ENCODE measurements around the gene DYNLT5. TPM values are rescaled to one million over a fixed set of nuclear protein-coding genes. Genes with fewer than 3 reads are reported as not detected.

DYNLT5 gene
- polyA plus RNA-seq, 2 of the 4 experiments (the other 2 are of a cell fraction): not detected

- WGBS (ENCODE audit: missing lambda C conversion rate): 73% methylated on average over 6 of the region's 6 CpGs
- ChIA-PET CTCF (no interaction called here), POLR2A (no interaction called here)
- Histone ChIP-seq H3K9me3 (no peaks in the 10 kb centered on the region), H3K27ac (no peak overlapping the region), H3K4me2 (no peak overlapping the region), H3K4me1 (no peaks in the 10 kb centered on the region), H3K4me3 (no peak overlapping the region)
- FAIRE-seq (no peak), ATAC-seq (no peak), DNase-seq (ENCODE audit: low read depth in 1 of 2, low spot score in 1 of 2) (no peak)
- TF ChIP-seq MYC (IDR thresholded peaks at IDR 0.05; ENCODE audit: borderline replicate concordance, low read length) (no peak), KDM5A (IDR thresholded peaks at IDR 0.05) (no peak), CEBPB (IDR thresholded peaks at IDR 0.05) (no peak), GATA3 (IDR thresholded peaks at IDR 0.05; ENCODE audit: borderline replicate concordance) (no peak), HEYL (CRISPR knock-in tag; IDR thresholded peaks at IDR 0.05) (no peak), HOXB5 (CRISPR knock-in tag; IDR thresholded peaks at IDR 0.05) (no peak), BHLHE40 (IDR thresholded peaks at IDR 0.05; ENCODE audit: low read depth, low read length) (no peak), ATOH8 (CRISPR knock-in tag; IDR thresholded peaks at IDR 0.05; ENCODE audit: low read depth) (no peak), E2F6 (IDR thresholded peaks at IDR 0.05; ENCODE audit: borderline replicate concordance, low read depth) (no peak)
These were observed 23.1 kb upstream of the DYNLT5 start for GRCh38 chr1:66729119-66729518.

GRCh38 chr1:66729523-66729922, 22.7 kb upstream of the DYNLT5 start:
- no peak for DNase-seq (ENCODE audit: low read depth in 1 of 2, low spot score in 1 of 2)
- no peak for ATAC-seq
- FAIRE-seq: no peak
- ChIA-PET CTCF (no interaction called here), POLR2A (no interaction called here)
- H3K4me3 ChIP-seq: no peak overlapping the region
- 75% methylated on average over 3 of the region's 3 CpGs for WGBS (ENCODE audit: missing lambda C conversion rate)
- H3K4me2 ChIP-seq: no peak overlapping the region
- H3K9me3 ChIP-seq: no peaks in the 10 kb centered on the region
- H3K27ac ChIP-seq: no peak overlapping the region
- H3K4me1 ChIP-seq: no peaks in the 10 kb centered on the region
- TF ChIP-seq PHF8 (IDR thresholded peaks at IDR 0.05; ENCODE audit: borderline replicate concordance, low read depth) (no peak), RAD21 (conservative IDR thresholded peaks at IDR 0.05 in 1 of 2, IDR thresholded peaks at IDR 0.05 in 1 of 2) (no peak), MAX (IDR thresholded peaks at IDR 0.05) (no peak), ZSCAN20 (CRISPR knock-in tag; IDR thresholded peaks at IDR 0.05) (no peak), SREBF2 (IDR thresholded peaks at IDR 0.05) (no peak)
- TF ChIP-seq, protein P1, sequence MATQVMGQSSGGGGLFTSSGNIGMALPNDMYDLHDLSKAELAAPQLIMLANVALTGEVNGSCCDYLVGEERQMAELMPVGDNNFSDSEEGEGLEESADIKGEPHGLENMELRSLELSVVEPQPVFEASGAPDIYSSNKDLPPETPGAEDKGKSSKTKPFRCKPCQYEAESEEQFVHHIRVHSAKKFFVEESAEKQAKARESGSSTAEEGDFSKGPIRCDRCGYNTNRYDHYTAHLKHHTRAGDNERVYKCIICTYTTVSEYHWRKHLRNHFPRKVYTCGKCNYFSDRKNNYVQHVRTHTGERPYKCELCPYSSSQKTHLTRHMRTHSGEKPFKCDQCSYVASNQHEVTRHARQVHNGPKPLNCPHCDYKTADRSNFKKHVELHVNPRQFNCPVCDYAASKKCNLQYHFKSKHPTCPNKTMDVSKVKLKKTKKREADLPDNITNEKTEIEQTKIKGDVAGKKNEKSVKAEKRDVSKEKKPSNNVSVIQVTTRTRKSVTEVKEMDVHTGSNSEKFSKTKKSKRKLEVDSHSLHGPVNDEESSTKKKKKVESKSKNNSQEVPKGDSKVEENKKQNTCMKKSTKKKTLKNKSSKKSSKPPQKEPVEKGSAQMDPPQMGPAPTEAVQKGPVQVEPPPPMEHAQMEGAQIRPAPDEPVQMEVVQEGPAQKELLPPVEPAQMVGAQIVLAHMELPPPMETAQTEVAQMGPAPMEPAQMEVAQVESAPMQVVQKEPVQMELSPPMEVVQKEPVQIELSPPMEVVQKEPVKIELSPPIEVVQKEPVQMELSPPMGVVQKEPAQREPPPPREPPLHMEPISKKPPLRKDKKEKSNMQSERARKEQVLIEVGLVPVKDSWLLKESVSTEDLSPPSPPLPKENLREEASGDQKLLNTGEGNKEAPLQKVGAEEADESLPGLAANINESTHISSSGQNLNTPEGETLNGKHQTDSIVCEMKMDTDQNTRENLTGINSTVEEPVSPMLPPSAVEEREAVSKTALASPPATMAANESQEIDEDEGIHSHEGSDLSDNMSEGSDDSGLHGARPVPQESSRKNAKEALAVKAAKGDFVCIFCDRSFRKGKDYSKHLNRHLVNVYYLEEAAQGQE (IDR thresholded peaks at IDR 0.05): no peak

DNA sequence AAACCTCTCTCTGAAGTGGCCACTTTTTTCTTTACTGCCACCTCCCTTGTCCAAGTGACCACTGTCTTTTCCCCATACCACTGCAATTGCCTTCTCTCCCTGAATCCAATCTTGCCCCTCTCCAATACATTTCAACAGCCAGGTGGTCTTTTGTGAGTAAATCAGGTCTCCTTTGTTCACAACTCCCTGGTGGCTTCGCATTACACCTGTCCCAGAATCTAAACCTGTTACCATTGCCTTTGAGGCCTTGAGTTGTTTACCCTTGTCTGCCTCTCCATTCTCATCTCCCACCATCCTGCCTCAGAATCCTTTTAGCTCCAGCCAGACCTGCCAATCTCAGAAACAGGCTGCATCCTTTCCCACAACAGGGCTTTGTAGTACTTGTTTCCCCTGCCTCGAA, 21.8 kb upstream of the DYNLT5 start:
- FAIRE-seq: no peak
- WGBS (ENCODE audit: missing lambda C conversion rate): 45% methylated on average over 2 of the region's 2 CpGs
- CTCF ChIA-PET: no interaction called here

More for the DNA sequence above, 21.8 kb upstream of the DYNLT5 start:
- no peaks in the 10 kb centered on the region for H3K4me1 ChIP-seq
- no peak for ATAC-seq
- no peak overlapping the region for H3K4me2 ChIP-seq
- TF ChIP-seq MAX (IDR thresholded peaks at IDR 0.05) (no peak), KDM1A (IDR thresholded peaks at IDR 0.05; ENCODE audit: low read depth) (no peak), USF2 (IDR thresholded peaks at IDR 0.05) (no peak), GATA3 (IDR thresholded peaks at IDR 0.05; ENCODE audit: borderline replicate concordance) (no peak), MAZ (IDR thresholded peaks at IDR 0.05; ENCODE audit: borderline replicate concordance, low read depth, low read length) (no peak), ZSCAN20 (CRISPR knock-in tag; IDR thresholded peaks at IDR 0.05) (no peak), RAD21 (conservative IDR thresholded peaks at IDR 0.05 in 1 of 2, IDR thresholded peaks at IDR 0.05 in 1 of 2) (no peak), EHMT2 (IDR thresholded peaks at IDR 0.05; ENCODE audit: low read depth) (no peak), CHD2 (IDR thresholded peaks at IDR 0.05; ENCODE audit: low read length, partially characterized antibody) (no peak), EHF (CRISPR knock-in tag; IDR thresholded peaks at IDR 0.05) (no peak), ZFP36 (IDR thresholded peaks at IDR 0.05; ENCODE audit: borderline replicate concordance, partially characterized antibody) (no peak), FOXS1 (CRISPR knock-in tag; IDR thresholded peaks at IDR 0.05) (no peak)
- TF ChIP-seq, protein P2, sequence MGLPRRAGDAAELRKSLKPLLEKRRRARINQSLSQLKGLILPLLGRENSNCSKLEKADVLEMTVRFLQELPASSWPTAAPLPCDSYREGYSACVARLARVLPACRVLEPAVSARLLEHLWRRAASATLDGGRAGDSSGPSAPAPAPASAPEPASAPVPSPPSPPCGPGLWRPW (IDR thresholded peaks at IDR 0.05): no peak
- no peaks in the 10 kb centered on the region for H3K9me3 ChIP-seq
- H3K4me3 ChIP-seq: no peak overlapping the region
- DNase-seq (ENCODE audit: low read depth in 1 of 2, low spot score in 1 of 2): no peak
- H3K27ac ChIP-seq: no peak overlapping the region
- POLR2A ChIA-PET: no interaction called here

Data from A549 (cell line).